GM23338 (cell line): ENCODE data around the gene OR2G6.
"Not testable (repeated sequence)": the region's sequence is repeated elsewhere in the genome, so short reads cannot be mapped to it uniquely, and the experiment has no call there.

Experiments used
- POLR2AphosphoS5 ChIP-seq: IDR thresholded peaks from 2 replicates; pipeline ENCODE4 v1.6.1; 2016; ENCODE audit warnings: antibody characterized with exemption, low read depth
- TF ChIP-seq, protein P1 (sequence below), 2 experiments: fragments of 200-600 bp in 1 of 2; sonication (generic) in 1 of 2; conservative IDR thresholded peaks; 2 replicates each; pipeline versions ENCODE4 v1.5.1 to v1.6.1; 2016 to 2017; ENCODE audit warnings: antibody characterized with exemption in 2 of 2, low read depth in 2 of 2, mild to moderate bottlenecking in 2 of 2, moderate library complexity in 1 of 2

DNA sequence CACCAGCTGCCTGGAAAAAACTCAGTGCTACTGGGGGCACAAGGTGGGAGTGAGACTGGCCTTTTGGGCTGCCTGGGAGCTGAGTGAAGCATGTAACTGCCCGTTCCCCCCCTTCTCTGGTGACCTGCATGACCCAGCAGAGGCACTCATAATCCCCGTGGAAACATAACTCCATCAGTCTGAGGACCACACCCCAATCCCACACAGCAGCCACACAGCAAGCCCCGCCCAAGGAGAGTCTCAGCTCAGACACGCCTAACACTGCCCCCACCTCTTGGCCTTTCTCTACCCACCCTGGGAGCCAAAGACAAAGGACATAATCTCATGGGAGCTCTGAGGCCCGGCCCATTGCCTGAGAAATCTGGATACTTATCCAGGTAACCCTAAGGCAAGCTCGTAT, 43.2 kb downstream of the OR2G6 start:
- TF ChIP-seq, protein P1, sequence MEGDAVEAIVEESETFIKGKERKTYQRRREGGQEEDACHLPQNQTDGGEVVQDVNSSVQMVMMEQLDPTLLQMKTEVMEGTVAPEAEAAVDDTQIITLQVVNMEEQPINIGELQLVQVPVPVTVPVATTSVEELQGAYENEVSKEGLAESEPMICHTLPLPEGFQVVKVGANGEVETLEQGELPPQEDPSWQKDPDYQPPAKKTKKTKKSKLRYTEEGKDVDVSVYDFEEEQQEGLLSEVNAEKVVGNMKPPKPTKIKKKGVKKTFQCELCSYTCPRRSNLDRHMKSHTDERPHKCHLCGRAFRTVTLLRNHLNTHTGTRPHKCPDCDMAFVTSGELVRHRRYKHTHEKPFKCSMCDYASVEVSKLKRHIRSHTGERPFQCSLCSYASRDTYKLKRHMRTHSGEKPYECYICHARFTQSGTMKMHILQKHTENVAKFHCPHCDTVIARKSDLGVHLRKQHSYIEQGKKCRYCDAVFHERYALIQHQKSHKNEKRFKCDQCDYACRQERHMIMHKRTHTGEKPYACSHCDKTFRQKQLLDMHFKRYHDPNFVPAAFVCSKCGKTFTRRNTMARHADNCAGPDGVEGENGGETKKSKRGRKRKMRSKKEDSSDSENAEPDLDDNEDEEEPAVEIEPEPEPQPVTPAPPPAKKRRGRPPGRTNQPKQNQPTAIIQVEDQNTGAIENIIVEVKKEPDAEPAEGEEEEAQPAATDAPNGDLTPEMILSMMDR (conservative IDR thresholded peaks at IDR 0.05; ENCODE audit: low read depth in 2 of 2), result not testable (repeated sequence)
- not testable (repeated sequence) for TF ChIP-seq POLR2AphosphoS5
